ENCODE results near the gene CFAP74.

The CFAP74 gene

DNA sequence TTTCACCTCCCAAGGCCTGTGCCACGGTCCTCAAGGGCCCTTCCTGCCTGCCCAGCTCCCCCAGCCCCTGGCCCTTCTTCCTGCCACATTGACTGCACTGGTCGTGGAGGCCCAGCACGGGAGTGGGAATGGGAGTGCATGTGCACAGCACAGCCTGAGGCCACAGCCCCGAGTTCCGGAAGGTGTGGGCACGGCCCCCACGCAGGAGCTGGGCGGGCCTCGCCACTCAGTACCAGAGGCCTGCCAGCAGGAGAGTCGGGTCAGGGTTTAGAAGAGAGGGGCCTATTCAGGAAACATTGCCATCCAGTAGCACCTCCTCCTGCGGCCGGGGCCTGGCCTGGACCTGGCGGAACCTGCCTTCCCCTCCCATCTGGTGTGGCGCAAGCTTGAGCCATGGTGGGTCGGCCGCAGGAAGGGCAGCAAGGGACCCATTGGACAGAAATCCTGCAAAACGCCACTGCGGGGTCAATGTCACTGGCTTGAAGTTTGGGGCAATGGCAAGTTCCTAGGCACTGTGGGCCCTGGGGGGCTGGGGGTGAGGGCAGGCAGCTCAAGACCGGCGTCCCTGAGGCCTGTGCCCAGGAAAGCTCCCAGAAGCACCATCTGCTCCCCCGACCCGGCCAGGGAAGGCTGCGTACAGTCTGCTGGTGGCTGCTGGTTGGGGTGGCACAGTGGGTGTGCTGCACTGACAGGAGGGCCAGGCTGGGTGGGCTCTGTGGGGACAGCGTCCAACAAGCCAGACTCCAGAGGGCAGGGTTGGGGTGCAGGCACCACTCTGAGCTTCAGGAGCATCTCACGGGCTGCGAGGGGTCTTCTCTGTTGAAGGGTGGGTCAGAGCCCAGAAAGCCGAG lies 82.8 kb downstream of the CFAP74 start:
- DNase-seq, result no peak
- TF ChIP-seq POLR2A (IDR thresholded peaks at IDR 0.05; ENCODE audit: low read length) (no peak), GATA1 (IDR thresholded peaks at IDR 0.05; ENCODE audit: low read depth, low read length) (no peak)

DNA sequence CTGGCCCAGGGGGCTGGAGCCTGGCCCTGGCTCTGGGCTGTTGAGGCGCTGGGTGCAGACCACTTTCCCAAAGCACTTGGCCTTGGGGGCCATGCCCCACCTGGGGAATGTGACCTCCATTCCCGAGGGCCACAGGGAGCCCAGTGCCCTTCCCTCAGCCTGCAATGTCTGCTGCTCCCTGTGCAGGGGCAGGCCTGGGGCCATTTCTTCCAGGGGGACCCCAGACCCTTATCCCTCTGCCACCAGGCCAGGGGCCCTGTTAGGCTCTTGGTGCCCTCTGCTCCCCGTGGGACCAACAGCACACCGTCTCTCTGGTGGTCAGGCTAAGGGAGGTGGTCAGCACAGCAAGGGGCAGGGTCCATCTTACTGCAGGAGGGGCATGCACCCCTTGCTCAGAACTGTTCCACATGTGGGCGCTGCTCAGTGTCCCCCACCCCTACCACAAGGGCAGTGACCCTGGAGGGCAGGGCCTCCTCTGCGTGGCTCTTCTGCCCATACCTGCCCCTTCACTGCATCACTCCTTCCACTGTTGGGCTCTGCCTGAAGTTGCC lies 83.5 kb downstream of the CFAP74 start:
- TF ChIP-seq POLR2A (IDR thresholded peaks at IDR 0.05; ENCODE audit: low read length), result no peak
- TF ChIP-seq GATA1 (IDR thresholded peaks at IDR 0.05; ENCODE audit: low read depth, low read length), result no peak
- no peak for DNase-seq

DNA sequence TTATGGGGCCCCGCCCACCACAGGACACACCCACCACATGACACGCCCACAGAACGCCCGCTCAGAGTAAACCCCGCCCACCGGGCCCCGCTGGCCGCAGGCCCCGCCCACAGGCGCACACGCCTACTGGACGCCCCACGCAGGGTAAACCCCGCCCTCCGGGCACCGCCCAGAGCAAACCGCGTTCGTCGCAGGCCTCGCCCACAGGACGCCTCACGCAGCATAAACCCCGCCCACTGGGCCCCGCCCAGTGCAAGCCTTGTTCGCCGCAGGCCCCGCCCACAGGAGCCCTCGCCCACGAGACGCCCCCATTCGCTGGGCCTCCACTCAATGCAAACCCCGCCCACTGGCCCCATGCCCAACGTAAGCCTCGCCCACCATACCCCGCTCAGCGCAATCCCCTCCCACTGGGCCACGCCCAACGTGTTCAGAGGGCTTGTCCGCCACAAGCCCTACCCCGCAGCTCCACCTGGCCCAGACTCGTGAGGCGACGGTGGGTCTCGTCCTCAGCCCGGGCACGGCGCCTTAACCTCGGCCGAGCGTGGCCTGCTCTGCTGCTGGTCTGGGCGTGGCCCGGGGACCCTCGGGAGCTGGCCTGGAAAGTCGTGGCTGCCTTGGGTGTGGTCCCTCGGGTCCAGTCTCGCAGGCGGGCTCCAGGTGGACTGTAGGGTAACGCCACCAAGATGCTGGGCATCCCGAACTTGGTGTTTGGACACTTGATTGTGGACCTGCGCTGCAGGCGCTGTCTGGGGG lies 84.1 kb downstream of the CFAP74 start:
- peak; percentile 98 to 100 for DNase-seq
- no peak for TF ChIP-seq POLR2A (IDR thresholded peaks at IDR 0.05; ENCODE audit: low read length)
- no peak for TF ChIP-seq GATA1 (IDR thresholded peaks at IDR 0.05; ENCODE audit: low read depth, low read length)

DNA sequence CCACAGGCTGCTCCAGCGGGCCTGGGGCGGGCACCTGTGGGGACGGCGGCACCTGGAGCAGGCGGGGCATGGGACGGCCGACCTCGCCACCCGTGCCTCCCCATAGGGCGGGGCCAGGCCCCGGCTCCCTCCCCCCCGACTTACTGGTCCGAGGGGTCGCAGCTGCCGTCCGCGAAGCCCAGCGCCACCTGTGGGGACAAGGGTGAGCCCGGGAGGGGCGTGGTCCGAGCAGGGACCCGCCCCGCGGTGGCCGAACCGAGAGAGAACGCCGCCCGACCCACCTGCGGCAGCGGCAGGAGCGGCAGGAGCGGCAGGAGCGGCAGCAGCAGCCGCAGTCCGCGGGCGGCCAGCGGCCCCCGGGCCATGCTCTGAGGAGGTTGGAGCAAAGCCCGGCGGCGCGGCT lies 84.7 kb downstream of the CFAP74 start, which contains the start of gene TMEM52:
TMEM52 (minus strand) TSS at position 379 of the 403 bp plus-strand sequence; CDS start at position 365, 14 bp downstream.
- TF ChIP-seq GATA1 (IDR thresholded peaks at IDR 0.05; ENCODE audit: low read depth, low read length) (no peak), POLR2A (IDR thresholded peaks at IDR 0.05; ENCODE audit: low read length) (no peak)
- no peak for DNase-seq

DNA sequence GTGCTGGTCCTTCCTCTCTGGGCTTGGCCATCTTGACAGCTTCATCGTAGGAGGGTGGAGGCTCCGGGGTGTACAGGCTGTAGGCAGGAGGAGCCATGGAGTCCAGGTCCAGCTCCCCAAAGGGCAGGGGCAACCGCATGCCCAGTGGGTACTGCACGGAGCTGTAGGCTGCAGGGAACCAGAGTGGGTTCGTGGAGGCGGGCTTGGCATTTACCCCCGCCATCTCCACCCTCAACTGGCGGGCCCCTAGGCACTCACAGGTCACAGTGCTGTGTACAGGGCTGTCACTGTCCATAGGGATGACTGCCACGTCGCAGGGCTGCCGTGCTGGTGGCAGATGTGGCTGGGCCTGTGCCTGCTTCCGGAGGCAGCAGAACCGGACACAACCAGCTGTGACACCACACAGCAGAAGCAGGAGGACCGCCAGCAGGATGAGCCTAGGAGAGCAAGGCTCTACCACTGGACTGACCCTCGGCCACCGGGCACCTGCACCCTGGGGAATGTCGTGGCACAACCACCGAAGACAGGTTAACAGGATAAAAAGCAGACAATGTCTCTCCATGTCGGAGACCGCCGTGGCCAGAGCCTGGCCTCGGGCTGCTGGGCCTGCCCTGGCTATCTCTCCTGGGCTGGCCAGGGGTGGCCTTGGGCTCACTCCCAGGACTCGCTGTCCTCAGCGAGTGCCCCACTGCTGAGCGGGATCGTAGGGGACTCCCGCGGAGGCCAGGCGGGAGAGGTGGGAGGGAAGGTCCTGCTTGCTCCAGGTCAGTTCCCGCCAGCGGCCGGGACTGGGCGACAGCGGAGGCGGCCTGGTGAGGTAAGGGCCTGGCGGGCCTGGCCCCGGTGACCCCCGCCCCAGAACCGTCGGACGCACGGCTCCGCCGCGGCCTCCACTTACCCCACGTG lies 85.3 kb downstream of the CFAP74 start:
- no peak for DNase-seq
- no peak for TF ChIP-seq POLR2A (IDR thresholded peaks at IDR 0.05; ENCODE audit: low read length)
- TF ChIP-seq GATA1 (IDR thresholded peaks at IDR 0.05; ENCODE audit: low read depth, low read length), result no peak

DNA sequence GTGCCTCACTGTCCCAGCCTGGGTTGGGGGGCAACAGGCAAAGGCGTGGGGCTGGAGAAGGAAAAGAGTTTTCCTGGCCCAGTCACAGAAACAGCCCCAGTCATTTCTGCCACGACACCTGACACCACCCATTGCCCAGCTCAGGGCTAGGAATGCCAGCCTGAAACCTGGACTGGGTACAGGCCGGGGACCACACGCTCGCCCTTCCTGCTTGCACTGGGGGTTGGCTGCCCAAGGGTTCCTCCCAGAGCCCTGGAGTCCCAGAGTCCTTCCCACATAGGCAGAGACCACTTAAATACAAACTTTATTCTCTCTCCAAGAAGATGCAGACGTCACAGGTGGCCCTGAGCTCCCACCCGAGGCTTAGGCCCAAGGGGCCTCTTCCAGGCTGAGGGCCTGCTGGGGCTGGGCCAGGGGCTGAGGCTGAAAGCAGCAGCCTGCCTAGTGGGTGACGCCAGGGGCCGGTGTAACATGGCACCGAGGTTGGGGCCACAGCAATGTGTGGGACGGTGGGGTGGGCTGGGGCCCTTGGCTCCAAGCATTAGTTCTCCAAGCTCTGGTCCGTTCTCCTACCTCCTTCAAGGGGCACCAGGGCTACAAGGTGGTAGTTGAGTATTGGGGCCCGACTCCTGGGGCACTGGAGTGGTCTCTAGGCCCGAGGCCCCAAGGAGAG lies 86.1 kb downstream of the CFAP74 start:
- no peak for DNase-seq
- TF ChIP-seq GATA1 (IDR thresholded peaks at IDR 0.05; ENCODE audit: low read depth, low read length) (no peak), POLR2A (IDR thresholded peaks at IDR 0.05; ENCODE audit: low read length) (no peak)

DNA sequence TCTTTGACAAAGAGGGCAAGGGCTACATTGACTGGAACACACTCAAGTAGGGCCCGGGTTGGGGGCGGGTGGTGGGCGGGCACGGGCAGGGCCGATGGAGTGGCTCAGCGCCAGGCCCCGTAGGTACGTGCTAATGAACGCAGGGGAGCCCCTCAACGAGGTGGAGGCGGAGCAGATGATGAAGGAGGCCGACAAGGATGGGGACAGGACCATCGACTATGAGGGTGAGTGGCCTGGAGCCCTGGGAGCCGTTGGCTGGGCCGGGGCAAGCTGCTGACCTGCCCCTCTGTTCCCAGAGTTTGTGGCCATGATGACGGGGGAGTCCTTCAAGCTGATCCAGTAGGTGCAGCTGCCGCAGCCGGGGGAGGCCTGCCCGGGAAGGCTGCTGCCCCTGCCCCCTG lies 86.7 kb downstream of the CFAP74 start:
- no peak for DNase-seq
- no peak for TF ChIP-seq POLR2A (IDR thresholded peaks at IDR 0.05; ENCODE audit: low read length)
- TF ChIP-seq GATA1 (IDR thresholded peaks at IDR 0.05; ENCODE audit: low read depth, low read length), result no peak

DNA sequence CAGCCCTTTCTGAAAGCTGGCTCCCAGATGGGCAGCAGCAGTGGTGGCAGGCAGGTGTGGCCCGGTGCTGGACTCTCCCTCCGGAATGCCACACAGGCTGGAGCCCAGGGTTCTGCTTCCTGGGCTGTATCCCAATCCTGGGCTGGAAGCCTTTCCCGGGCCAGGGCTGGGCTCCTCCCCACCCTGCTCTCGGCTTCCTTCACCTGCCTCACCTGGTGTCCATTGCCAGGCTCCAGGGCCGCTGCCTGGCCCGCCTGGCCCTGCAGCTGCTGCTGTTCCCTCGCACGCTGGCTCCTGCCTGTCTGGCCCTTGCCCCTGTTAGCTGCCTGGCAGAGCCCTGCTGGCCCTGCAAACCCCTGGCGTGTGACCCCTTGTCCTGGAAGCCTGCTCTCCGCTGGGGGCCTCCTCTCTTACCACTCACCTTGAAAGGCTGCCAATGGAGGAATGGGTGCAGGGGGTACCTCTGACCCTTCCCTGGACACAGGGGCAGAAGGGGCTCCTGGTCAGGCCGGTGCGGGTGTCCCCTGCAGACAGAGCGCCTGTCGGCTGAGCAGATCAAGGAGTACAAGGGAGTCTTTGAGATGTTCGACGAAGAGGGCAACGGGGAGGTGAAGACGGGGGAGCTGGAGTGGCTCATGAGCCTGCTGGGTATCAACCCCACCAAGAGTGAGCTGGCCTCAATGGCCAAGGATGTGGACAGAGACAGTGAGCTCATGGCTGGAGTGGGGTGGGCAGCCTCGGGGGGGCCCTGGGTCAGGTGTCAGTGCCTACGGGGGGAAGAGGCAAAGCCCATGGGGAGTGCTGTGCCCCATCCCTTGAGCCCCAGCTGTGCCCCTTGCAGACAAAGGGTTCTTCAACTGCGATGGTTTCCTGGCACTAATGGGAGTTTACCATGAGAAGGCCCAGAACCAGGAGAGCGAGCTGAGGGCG lies 87.4 kb downstream of the CFAP74 start:
- TF ChIP-seq POLR2A (IDR thresholded peaks at IDR 0.05; ENCODE audit: low read length) (no peak), GATA1 (IDR thresholded peaks at IDR 0.05; ENCODE audit: low read depth, low read length) (no peak)
- no peak for DNase-seq

DNA sequence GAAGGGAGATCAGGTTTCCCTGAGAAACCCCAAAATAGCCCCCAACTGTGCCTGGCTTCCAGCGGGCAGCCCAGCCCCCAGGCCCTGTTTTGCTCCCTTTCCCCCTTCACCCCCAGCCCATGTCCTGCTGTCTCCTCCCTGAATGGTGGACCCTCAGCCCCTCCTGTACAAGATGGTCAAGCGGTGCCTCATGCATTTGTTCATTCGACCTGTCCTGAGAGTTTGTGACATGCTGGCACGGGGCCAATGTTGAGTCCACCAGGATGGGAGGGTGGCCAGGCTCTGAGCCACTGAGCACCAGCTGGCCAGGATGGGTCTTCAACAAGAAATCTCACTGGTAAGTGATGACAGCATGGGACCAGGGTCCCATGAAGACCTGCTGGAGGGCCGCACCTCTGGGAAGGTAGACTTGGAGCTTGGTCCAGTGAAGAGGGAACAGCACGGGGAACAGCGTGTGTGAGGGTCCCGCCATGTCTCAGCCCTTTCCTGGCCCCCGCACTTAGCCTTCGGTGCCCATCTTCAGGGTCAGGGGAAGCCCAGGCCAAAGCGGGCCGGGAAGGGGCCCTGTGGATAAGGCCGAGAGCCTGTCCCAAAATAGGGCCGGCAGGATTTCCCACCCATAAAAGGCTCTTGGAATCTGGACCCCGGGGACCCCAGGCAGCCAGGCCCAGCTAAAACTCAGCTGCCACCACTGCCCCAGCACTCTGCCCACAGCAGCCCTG lies 88.5 kb downstream of the CFAP74 start, which contains the start of gene CALML6:
CALML6 (plus strand) TSS at position 290 of the 722 bp plus-strand sequence; CDS start at position 311, 21 bp downstream.
- TF ChIP-seq POLR2A (IDR thresholded peaks at IDR 0.05; ENCODE audit: low read length) (no peak), GATA1 (IDR thresholded peaks at IDR 0.05; ENCODE audit: low read depth, low read length) (no peak)
- DNase-seq, result no peak

DNA sequence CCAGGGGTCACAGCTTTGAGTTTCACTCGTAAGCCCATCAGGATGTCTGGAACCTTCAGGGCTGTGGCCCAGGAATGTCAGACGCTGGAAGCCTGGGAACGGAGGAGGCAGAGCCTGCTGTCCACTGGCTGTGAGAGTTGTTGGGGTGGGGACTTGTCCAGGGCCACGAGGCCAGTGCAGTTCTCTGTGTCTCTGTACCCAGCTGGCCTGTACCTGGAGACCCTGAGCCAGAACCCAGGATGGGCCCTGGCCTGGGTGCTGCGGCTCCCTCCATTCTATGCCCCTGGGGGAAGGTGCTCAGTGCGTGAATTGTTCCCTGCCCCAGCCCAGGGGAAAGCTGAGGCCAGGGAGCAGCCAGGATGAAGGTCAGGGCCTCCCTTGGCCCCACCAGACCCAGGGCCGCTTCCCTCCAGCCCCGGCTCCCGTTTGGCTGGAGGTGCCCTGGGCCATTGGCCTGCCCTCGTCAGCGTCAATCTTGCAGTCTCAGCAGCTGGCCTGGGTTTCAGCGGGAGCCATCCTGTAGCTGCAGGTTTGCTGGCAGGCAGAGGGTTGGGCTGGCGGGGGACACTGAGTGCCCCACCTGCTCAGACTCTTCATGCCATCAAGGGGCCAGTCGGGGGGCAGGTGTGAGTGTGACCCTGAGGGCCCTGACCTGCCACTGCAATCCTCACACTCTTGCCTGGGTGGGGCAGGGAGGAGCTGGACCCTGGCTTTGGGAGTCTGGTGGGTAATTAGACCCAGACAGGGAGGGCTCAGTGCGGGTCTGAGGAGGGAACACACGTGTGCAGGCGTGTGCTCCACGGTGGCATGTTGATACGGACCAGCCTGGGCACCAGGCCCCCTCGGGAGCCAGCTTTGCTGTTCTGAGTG lies 89.2 kb downstream of the CFAP74 start:
- DNase-seq, result no peak
- TF ChIP-seq GATA1 (IDR thresholded peaks at IDR 0.05; ENCODE audit: low read depth, low read length), result no peak
- TF ChIP-seq POLR2A (IDR thresholded peaks at IDR 0.05; ENCODE audit: low read length), result no peak

All from erythroblast (primary cell).